Duodenal mucosa (tissue), 2 donors: Measurements from ENCODE around the gene XG.
"Not testable (repeated sequence)": the region's sequence is repeated elsewhere in the genome, so short reads cannot be mapped to it uniquely, and the experiment has no call there.

Experiments
- H3K27ac ChIP-seq: one replicate; pipeline ENCODE4 v1.7.0; 2013; ENCODE audit warnings: low read depth, low read length
- H3K27me3 ChIP-seq, 2 donors: one replicate each; pipeline ENCODE4 v1.7.0; 2013; ENCODE audit warnings: low read length in 2 of 2, control low read depth in 1 of 2; ENCODE audit not compliant: insufficient read depth in 2 of 2, control insufficient read depth in 1 of 2
- H3K36me3 ChIP-seq, 2 donors: one replicate each; pipeline ENCODE4 v1.7.0; 2013; ENCODE audit warnings: low read length in 2 of 2, control low read depth in 1 of 2; ENCODE audit not compliant: insufficient read depth in 2 of 2, control insufficient read depth in 1 of 2
- H3K4me1 ChIP-seq, 2 donors: one replicate each; pipeline ENCODE4 v1.7.0; 2013; ENCODE audit warnings: low read length in 2 of 2, control low read depth in 1 of 2; ENCODE audit not compliant: insufficient read depth in 2 of 2, control insufficient read depth in 1 of 2
- H3K4me3 ChIP-seq, 2 donors: one replicate each; pipeline ENCODE4 v1.7.0; 2013; ENCODE audit warnings: low read length in 2 of 2, low read depth in 1 of 2
- H3K9ac ChIP-seq, 2 donors: one replicate each; pipeline ENCODE4 v1.7.0; 2013; ENCODE audit warnings: low read length in 2 of 2, low read depth in 1 of 2
- H3K9me3 ChIP-seq, 2 donors: one replicate each; pipeline ENCODE4 v1.7.0; 2013; ENCODE audit warnings: low read length in 2 of 2, control low read depth in 1 of 2; ENCODE audit not compliant: control insufficient read depth in 1 of 2

Gene XG

DNA sequence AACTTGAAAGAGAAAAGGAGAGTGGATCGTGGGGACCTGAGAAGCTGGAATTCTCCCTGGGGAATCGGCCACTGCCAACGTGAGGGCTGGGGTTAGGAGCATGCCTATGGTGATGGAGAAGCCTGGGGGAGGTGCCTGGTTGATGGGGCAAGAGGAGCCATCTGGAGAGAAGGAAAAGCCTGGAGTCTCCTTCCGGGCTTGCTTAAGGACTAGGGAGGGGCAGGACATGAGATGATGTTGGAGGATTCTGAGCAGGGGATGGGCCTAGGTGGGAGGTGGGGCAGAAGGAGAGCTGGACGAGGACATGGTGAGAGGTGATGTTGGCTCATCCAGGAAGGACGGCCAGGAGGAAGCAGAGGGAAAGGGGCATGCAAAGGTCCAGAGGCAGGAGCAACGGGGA lies 41.9 kb downstream of the XG start:
- Histone ChIP-seq H3K9me3 (no peaks in the 10 kb centered on the region), H3K4me1 (no peaks in the 10 kb centered on the region), H3K4me3 (no peak overlapping the region), H3K27ac (no peak overlapping the region), H3K36me3 (no peaks in the 10 kb centered on the region), H3K27me3 (no peaks in the 10 kb centered on the region), H3K9ac (no peak overlapping the region)

GRCh38 chrX:2794336-2794735 lies 42.5 kb downstream of the XG start:
- Histone ChIP-seq H3K27ac (no peak overlapping the region), H3K4me3 (no peak overlapping the region), H3K36me3 (no peaks in the 10 kb centered on the region)

GRCh38 chrX:2796808-2797207 lies 45.0 kb downstream of the XG start:
- not testable (repeated sequence) for H3K9ac ChIP-seq, H3K27me3 ChIP-seq, H3K36me3 ChIP-seq, H3K27ac ChIP-seq, H3K4me1 ChIP-seq, H3K4me3 ChIP-seq, H3K9me3 ChIP-seq

More at GRCh38 chrX:2794336-2794735, 42.5 kb downstream of the XG start:
- H3K9ac ChIP-seq: no peak overlapping the region
- no peaks in the 10 kb centered on the region for H3K4me1 ChIP-seq
- no peaks in the 10 kb centered on the region for H3K9me3 ChIP-seq
- H3K27me3 ChIP-seq: no peaks in the 10 kb centered on the region

DNA sequence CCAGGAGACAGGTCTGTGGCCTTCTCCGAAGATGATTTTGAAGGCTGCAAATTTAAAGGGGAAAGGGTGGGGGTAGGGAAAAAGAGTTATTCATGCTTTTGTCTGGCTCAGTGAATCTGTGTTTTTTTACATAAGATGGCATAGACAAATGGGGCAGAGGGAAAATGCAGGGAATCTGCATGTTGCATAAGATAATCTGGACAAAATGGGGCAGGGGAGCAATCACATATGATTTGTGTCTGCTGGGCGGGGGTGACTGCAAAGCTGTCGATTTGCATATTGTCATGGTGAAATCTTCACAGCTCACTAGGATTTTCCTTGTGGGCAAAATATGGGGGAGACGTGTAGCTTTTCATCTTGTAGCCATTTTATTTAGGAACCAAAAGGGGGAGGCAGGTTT lies 47.5 kb downstream of the XG start:
- no peak overlapping the region for H3K4me3 ChIP-seq
- no peak overlapping the region for H3K27ac ChIP-seq
- H3K27me3 ChIP-seq: no peaks in the 10 kb centered on the region
- no peak overlapping the region for H3K9ac ChIP-seq
- H3K9me3 ChIP-seq: no peaks in the 10 kb centered on the region
- H3K4me1 ChIP-seq: no peaks in the 10 kb centered on the region
- H3K36me3 ChIP-seq: no peaks in the 10 kb centered on the region

DNA sequence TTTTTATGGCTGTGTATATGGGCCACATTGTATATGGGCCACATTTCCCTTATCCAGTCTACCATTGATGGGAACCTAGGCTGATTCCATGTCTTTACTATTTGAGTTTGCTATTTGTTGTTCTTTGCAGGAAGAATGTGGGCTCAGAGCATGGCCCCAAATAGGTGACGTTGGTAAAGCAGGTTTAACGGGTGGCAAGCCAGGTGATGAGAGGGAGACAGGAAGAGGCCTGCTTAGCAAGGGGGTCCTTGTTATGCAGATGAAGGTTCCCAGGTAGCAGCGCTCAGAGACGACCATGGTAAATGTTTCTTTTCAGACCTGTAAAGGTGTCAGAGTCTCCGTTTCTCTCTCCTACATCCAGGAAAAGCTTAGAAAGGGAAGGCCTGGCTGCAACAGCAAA lies 48.1 kb downstream of the XG start:
- H3K9me3 ChIP-seq, H3K27ac ChIP-seq, H3K36me3 ChIP-seq, H3K4me3 ChIP-seq, H3K27me3 ChIP-seq, H3K4me1 ChIP-seq, H3K9ac ChIP-seq: not testable (repeated sequence)

- no peak overlapping the region for H3K4me3 ChIP-seq
- H3K27me3 ChIP-seq: no peaks in the 10 kb centered on the region
- no peak overlapping the region for H3K9ac ChIP-seq
- no peaks in the 10 kb centered on the region for H3K36me3 ChIP-seq
- no peak overlapping the region for H3K27ac ChIP-seq
- H3K9me3 ChIP-seq: no peaks in the 10 kb centered on the region
- no peaks in the 10 kb centered on the region for H3K4me1 ChIP-seq
Measured at GRCh38 chrX:2801223-2801622, 49.4 kb downstream of the XG start.

- H3K9me3 ChIP-seq, H3K36me3 ChIP-seq, H3K9ac ChIP-seq, H3K27me3 ChIP-seq, H3K4me1 ChIP-seq, H3K27ac ChIP-seq, H3K4me3 ChIP-seq: not testable (repeated sequence)
Measured at GRCh38 chrX:2802376-2803090, 50.7 kb downstream of the XG start.

GRCh38 chrX:2803486-2803885 lies 51.6 kb downstream of the XG start:
- not testable (repeated sequence) for H3K4me1 ChIP-seq, H3K27me3 ChIP-seq, H3K9me3 ChIP-seq, H3K4me3 ChIP-seq, H3K27ac ChIP-seq, H3K9ac ChIP-seq, H3K36me3 ChIP-seq

GRCh38 chrX:2804106-2804843 lies 52.4 kb downstream of the XG start:
- H3K9me3 ChIP-seq: not testable (repeated sequence)

GRCh38 chrX:2804858-2805257 lies 53.0 kb downstream of the XG start:
- not testable (repeated sequence) for H3K27me3 ChIP-seq, H3K4me1 ChIP-seq, H3K4me3 ChIP-seq, H3K9ac ChIP-seq, H3K27ac ChIP-seq, H3K36me3 ChIP-seq, H3K9me3 ChIP-seq

More at GRCh38 chrX:2804106-2804843, 52.4 kb downstream of the XG start:
- H3K9ac ChIP-seq, H3K36me3 ChIP-seq, H3K27me3 ChIP-seq, H3K4me3 ChIP-seq, H3K27ac ChIP-seq, H3K4me1 ChIP-seq: not testable (repeated sequence)
